CD14-positive monocyte (primary cell): ENCODE measurements around the gene PTAFR. TPM values are rescaled to one million over a fixed set of nuclear protein-coding genes. Genes with fewer than 3 reads are reported as not detected.

ENCODE experiments used
- DNase-seq, 3 donors: peaks; one replicate each; pipeline ENCODE4 v3.0.0-alpha.2; 2011 to 2022
- H2AFZ ChIP-seq: 2 replicates; pipeline ENCODE4 v1.6.0; 2012; ENCODE audit warnings: mild to moderate bottlenecking, low read depth, low read length, inconsistent platforms; ENCODE audit not compliant: insufficient read depth, poor library complexity, severe bottlenecking
- H3K27ac ChIP-seq, 2 donors: 1 replicate in 1 of 2; 2 replicates in 1 of 2; pipeline ENCODE4 v1.5.1; 2012 to 2013; ENCODE audit warnings: low read length in 2 of 2, control low read depth in 1 of 2, inconsistent platforms in 1 of 2, low read depth in 1 of 2, mild to moderate bottlenecking in 1 of 2
- H3K27me3 ChIP-seq, 2 donors: one replicate each; pipeline versions ENCODE4 v1.6.0 to v1.6.1; 2011 to 2013; ENCODE audit warnings: low read length in 2 of 2; ENCODE audit not compliant: control insufficient read depth in 2 of 2, insufficient read depth in 2 of 2
- H3K36me3 ChIP-seq, 2 donors: replicated peaks in 1 of 2; 1 replicate in 1 of 2; 2 replicates in 1 of 2; pipeline versions ENCODE4 v1.5.1 to v1.6.1; 2012 to 2013; ENCODE audit warnings: low read length in 2 of 2, control low read depth in 1 of 2, inconsistent platforms in 1 of 2, mild to moderate bottlenecking in 1 of 2; ENCODE audit not compliant: insufficient read depth in 2 of 2, control insufficient read depth in 1 of 2
- H3K4me1 ChIP-seq, 2 donors: 1 replicate in 1 of 2; 2 replicates in 1 of 2; pipeline versions ENCODE4 v1.5.1 to v1.6.1; 2012 to 2013; ENCODE audit warnings: low read length in 2 of 2, control low read depth in 1 of 2, inconsistent platforms in 1 of 2, mild to moderate bottlenecking in 1 of 2, moderate library complexity in 1 of 2; ENCODE audit not compliant: insufficient read depth in 2 of 2, control insufficient read depth in 1 of 2
- H3K4me2 ChIP-seq: replicated peaks from 2 replicates; pipeline ENCODE3; 2012; ENCODE audit warnings: low read length, moderate library complexity, mild to moderate bottlenecking; ENCODE audit not compliant: poor library complexity, severe bottlenecking; ENCODE audit errors: extremely low read depth
- H3K4me3 ChIP-seq, 3 experiments: fragments of 200-600 bp in 1 of 3; sonication (generic) in 1 of 3; replicated peaks in 1 of 3; 1 replicate in 2 of 3; 2 replicates in 1 of 3; pipeline ENCODE4 v1.5.1; 2011 to 2013; ENCODE audit warnings: low read length in 3 of 3, mild to moderate bottlenecking in 3 of 3, control low read depth in 2 of 3, low read depth in 2 of 3, inconsistent platforms in 1 of 3, moderate library complexity in 1 of 3
- H3K79me2 ChIP-seq: 2 replicates; pipeline ENCODE4 v1.6.0; 2012; ENCODE audit warnings: mild to moderate bottlenecking, control low read depth, inconsistent platforms, low read length, moderate library complexity; ENCODE audit not compliant: insufficient read depth
- H3K9ac ChIP-seq: 2 replicates; pipeline ENCODE4 v1.6.0; 2017; ENCODE audit warnings: low read length, mild to moderate bottlenecking; ENCODE audit not compliant: insufficient read depth, poor library complexity, severe bottlenecking
- H3K9me3 ChIP-seq, 2 donors: replicated peaks in 1 of 2; 1 replicate in 1 of 2; 2 replicates in 1 of 2; pipeline versions ENCODE4 v1.5.1 to v1.6.1; 2012 to 2013; ENCODE audit warnings: low read length in 2 of 2, control low read depth in 1 of 2; ENCODE audit not compliant: control insufficient read depth in 1 of 2, insufficient read depth in 1 of 2
- H4K20me1 ChIP-seq: 2 replicates; pipeline ENCODE4 v1.6.0; 2012; ENCODE audit warnings: mild to moderate bottlenecking, low read length, control low read depth, moderate library complexity; ENCODE audit not compliant: insufficient read depth
- H3K27ac Mint-ChIP-seq, 7 donors: one replicate each; pipeline ENCODE4 v1.8.0; 2020; ENCODE audit warnings: mild to moderate bottlenecking in 7 of 7, mixed read lengths in 7 of 7, moderate library complexity in 6 of 7, inconsistent platforms in 2 of 7
- H3K27me3 Mint-ChIP-seq, 3 donors: one replicate each; pipeline ENCODE4 v1.8.0; 2021 to 2022; ENCODE audit warnings: low read depth in 3 of 3, mild to moderate bottlenecking in 3 of 3, mixed read lengths in 3 of 3, moderate library complexity in 3 of 3, inconsistent platforms in 1 of 3
- H3K36me3 Mint-ChIP-seq, 2 donors: one replicate each; pipeline ENCODE4 v1.8.0; 2020; ENCODE audit warnings: mixed read lengths in 2 of 2, inconsistent platforms in 1 of 2, mild to moderate bottlenecking in 1 of 2
- H3K4me1 Mint-ChIP-seq: one replicate; pipeline ENCODE4 v1.8.0; 2020; ENCODE audit warnings: mild to moderate bottlenecking, mixed read lengths
- H3K4me3 Mint-ChIP-seq, 2 donors: one replicate each; pipeline ENCODE4 v1.8.0; 2020; ENCODE audit warnings: mild to moderate bottlenecking in 2 of 2, mixed read lengths in 2 of 2, moderate library complexity in 1 of 2
- H3K9me3 Mint-ChIP-seq, 7 donors: one replicate each; pipeline ENCODE4 v1.8.0; 2020 to 2022; ENCODE audit warnings: mixed read lengths in 7 of 7, mild to moderate bottlenecking in 6 of 7, moderate library complexity in 6 of 7, inconsistent platforms in 2 of 7
- CTCF ChIP-seq: fragments of 200-600 bp; IDR thresholded peaks from one replicate; pipeline ENCODE4 v1.8.0; 2022; ENCODE audit warnings: antibody characterized with exemption, mild to moderate bottlenecking
- WGBS: methylation state at CpG from one replicate; pipeline ENCODE4 v1.1.5; 2013; ENCODE audit warnings: missing lambda C conversion rate; ENCODE audit not compliant: insufficient coverage; 5-methylcytosine and 5-hydroxymethylcytosine counted together
- intact Hi-C, 2 donors: fragments of 100-400 bp; cut with micrococcal nuclease; formaldehyde crosslinking; loops; one replicate each; pipeline versions ENCODE4 v1.15.0 to v1.15.1; 2023
- polyA plus RNA-seq, 3 donors: library from polyadenylated mRNA; depleted of rRNA in 1 of 3; unstranded in 2 of 3; stranded (reverse) in 1 of 3; fragments of 300-500 nt in 2 of 3; fragments of >200 nt in 1 of 3; fragmentation: Illumina TruSeq in 2 of 3; gene quantifications; 1 replicate in 2 of 3; 2 replicates in 1 of 3; pipeline ENCODE4 v1.2.3, GENCODE V29; 2012 to 2021

PTAFR gene
- polyA plus RNA-seq, 3 donors, result 115 to 347 (median 331) TPM

DNA sequence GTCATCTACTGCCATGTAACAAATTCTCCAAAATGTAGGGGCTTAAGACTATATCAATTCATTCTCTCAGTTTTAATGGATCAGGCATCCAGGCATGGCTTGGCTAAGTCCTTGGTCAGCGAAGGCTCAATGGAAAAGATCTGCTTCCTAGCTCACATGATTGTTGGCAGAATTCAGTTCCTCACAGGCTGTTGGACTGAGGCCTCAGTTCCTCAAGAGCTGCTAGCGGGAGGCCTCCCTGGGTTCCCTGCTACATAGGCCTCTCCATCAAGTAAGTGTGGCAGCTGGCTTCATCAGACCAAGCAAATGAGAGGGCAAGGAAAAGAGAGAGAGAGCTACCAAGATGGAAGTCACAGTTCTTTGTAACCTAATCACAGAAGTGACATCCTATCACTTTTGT lies 68.5 kb downstream of the PTAFR start:
- Histone ChIP-seq H3K27me3 (no peaks in the 10 kb centered on the region), H3K27ac (peak overlapping the region; percentile 56 to 71), H3K4me2 (no peak overlapping the region), H4K20me1 (no peaks in the 10 kb centered on the region), H3K36me3 (no peaks in the 10 kb centered on the region), H2AFZ (no peak overlapping the region), H3K9me3 (no peaks in the 10 kb centered on the region), H3K4me3 (no peak overlapping the region), H3K79me2 (no peaks in the 10 kb centered on the region), H3K4me1 (peaks cover 50 to 52% of the 10 kb centered on the region in 2 donors), H3K9ac (no peak overlapping the region)
- peak overlapping the region; percentile 88 to 100 (median 91) for H3K27ac Mint-ChIP-seq
- DNase-seq, result peak in 2 of 3 donors; percentile 42 to 47
- WGBS, result 67% methylated on average over 1 of the region's 2 CpGs
- H3K27me3 Mint-ChIP-seq, result peaks cover 0 to 4% (median 3%) of the 10 kb centered on the region in 3 donors
- H3K4me1 Mint-ChIP-seq, result peaks cover 50% of the 10 kb centered on the region
- H3K9me3 Mint-ChIP-seq, result peaks cover 0 to 6% (median 0%) of the 10 kb centered on the region in 7 donors
- H3K4me3 Mint-ChIP-seq, result peak overlapping the region in 1 of 2 donors; percentile 19
- intact Hi-C loops, result no loop called here
- H3K36me3 Mint-ChIP-seq, result peaks cover 0 to 6% of the 10 kb centered on the region in 2 donors
- TF ChIP-seq CTCF, result no peak

DNA sequence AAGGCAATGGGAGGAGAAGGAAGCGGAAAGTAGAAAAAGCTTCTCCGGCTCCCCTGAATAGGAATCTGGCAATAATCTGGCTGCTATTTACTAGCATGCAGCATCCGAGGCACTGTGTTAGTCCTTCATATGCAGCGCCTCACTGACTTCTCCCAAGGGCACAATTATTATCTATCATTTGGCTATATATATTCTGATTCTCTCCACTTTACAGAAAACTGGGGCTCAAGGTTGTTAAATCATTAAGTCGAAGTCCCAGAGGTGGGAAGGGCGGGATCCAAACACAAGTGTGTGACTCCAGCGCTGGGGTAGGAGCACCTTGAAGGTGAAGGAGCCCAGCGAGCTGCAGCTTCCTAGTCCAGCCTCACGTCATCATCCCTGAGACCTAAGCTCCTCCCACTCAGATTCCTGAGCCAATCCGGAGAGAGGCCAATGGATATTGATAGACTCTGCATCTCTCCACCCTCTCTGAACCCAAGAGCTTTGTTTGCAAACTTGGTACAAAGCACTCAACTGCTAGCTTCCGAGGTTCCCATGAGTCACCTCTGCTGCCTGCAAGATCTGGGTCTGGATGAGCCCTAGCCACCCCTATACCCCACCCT lies 71.5 kb downstream of the PTAFR start:
- 77% methylated on average over 5 of the region's 11 CpGs for WGBS
- intact Hi-C loops, result no loop called here
- Histone ChIP-seq H4K20me1 (no peaks in the 10 kb centered on the region), H3K4me3 (no peak overlapping the region), H3K79me2 (no peaks in the 10 kb centered on the region), H3K27ac (no peak overlapping the region), H3K9ac (no peak overlapping the region), H3K36me3 (no peaks in the 10 kb centered on the region), H3K4me2 (no peak overlapping the region), H3K4me1 (peaks cover 20 to 23% of the 10 kb centered on the region in 2 donors), H2AFZ (no peak overlapping the region), H3K9me3 (no peaks in the 10 kb centered on the region), H3K27me3 (no peaks in the 10 kb centered on the region)
- peak overlapping the region in 1 of 7 donors; percentile 73 for H3K27ac Mint-ChIP-seq
- DNase-seq, result peak in 1 of 3 donors; percentile 27
- no peaks in the 10 kb centered on the region for H3K36me3 Mint-ChIP-seq
- H3K27me3 Mint-ChIP-seq, result peaks cover 0 to 3% (median 2%) of the 10 kb centered on the region in 3 donors
- H3K4me3 Mint-ChIP-seq, result no peak overlapping the region
- TF ChIP-seq CTCF, result no peak
- H3K9me3 Mint-ChIP-seq, result peaks cover 0 to 1% (median 0%) of the 10 kb centered on the region in 7 donors
- peaks cover 23% of the 10 kb centered on the region for H3K4me1 Mint-ChIP-seq
